Right ventricle myocardium superior (tissue), 1 donor: ENCODE measurements around the gene GPR156. TPM values are rescaled to one million over a fixed set of nuclear protein-coding genes. Genes with fewer than 3 reads are reported as not detected.

ENCODE experiments used
- ATAC-seq: fragments of 200-7000 bp; cut with Tn5 transposase; one replicate; pipeline ENCODE4 v1.9.1; 2020; ENCODE audit warnings: mild to moderate bottlenecking; ENCODE audit not compliant: poor library complexity
- DNase-seq: peaks from one replicate; pipeline ENCODE4 v3.0.0-alpha.2; 2020
- intact Hi-C: fragments of 100-400 bp; cut with DNase I; formaldehyde crosslinking; loops from one replicate; pipeline ENCODE4 v1.11.2; 2022
- total RNA-seq: library from RNA; stranded (reverse); fragmentation: NEBNext Ultra II Directional; extraction: Animal tissue kit (Norgen Biotek cat#: 25700); gene quantifications from one replicate; pipeline ENCODE4 v1.2.1, GENCODE V29; 2021
- donor health status: DM: no; HTN: yes; CAD: no; lungs with severe emphysema.

The GPR156 gene
- total RNA-seq, 1 donor from 2014 or later: 0.35 TPM

- no peak for DNase-seq
- intact Hi-C loops: no loop called here
- peak; percentile 46 for ATAC-seq
These were observed 137.8 kb downstream of the GPR156 start for GRCh38 chr3:120147072-120147871.

- intact Hi-C loops: no loop called here
- DNase-seq (no peak), ATAC-seq (no peak)
These were observed 139.3 kb downstream of the GPR156 start for GRCh38 chr3:120145542-120146285.

- ATAC-seq: peak; percentile 70
- intact Hi-C loops: no loop called here
These were observed 140.8 kb downstream of the GPR156 start for GRCh38 chr3:120144267-120144666.

GRCh38 chr3:120143676-120144075 lies 141.3 kb downstream of the GPR156 start:
- DNase-seq: no peak
- no peak for ATAC-seq
- intact Hi-C loops: no loop called here

More at GRCh38 chr3:120144267-120144666, 140.8 kb downstream of the GPR156 start:
- no peak for DNase-seq

- ATAC-seq: no peak
- no peak for DNase-seq
- intact Hi-C loops: no loop called here
These were observed 142.8 kb downstream of the GPR156 start for GRCh38 chr3:120142236-120142635.

- ATAC-seq (no peak), DNase-seq (no peak)
- intact Hi-C loops: no loop called here
These were observed 144.8 kb downstream of the GPR156 start for GRCh38 chr3:120140098-120140742.

- intact Hi-C loops: no loop called here
- DNase-seq: no peak
- ATAC-seq: no peak
These were observed 145.9 kb downstream of the GPR156 start for GRCh38 chr3:120139140-120139539.

GRCh38 chr3:120137548-120137947 lies 147.5 kb downstream of the GPR156 start:
- intact Hi-C loops: no loop called here
- ATAC-seq: no peak
- no peak for DNase-seq

- no peak for ATAC-seq
- intact Hi-C loops: no loop called here
- no peak for DNase-seq
These were observed 154.4 kb downstream of the GPR156 start for GRCh38 chr3:120130656-120131055.

GRCh38 chr3:120129718-120130513 lies 155.1 kb downstream of the GPR156 start:
- DNase-seq (no peak), ATAC-seq (no peak)
- intact Hi-C loops: no loop called here

- intact Hi-C loops: no loop called here
- no peak for ATAC-seq
- no peak for DNase-seq
These were observed 156.0 kb downstream of the GPR156 start for GRCh38 chr3:120129051-120129450.

GRCh38 chr3:120125992-120126391 lies 159.0 kb downstream of the GPR156 start:
- intact Hi-C loops: no loop called here
- ATAC-seq: no peak

GRCh38 chr3:120119846-120120510 lies 165.0 kb downstream of the GPR156 start:
- ATAC-seq (no peak), DNase-seq (no peak)
- intact Hi-C loops: no loop called here

More at GRCh38 chr3:120125992-120126391, 159.0 kb downstream of the GPR156 start:
- DNase-seq: no peak

Other genes with a start within 250 kb of the GPR156 start
- gene GSK3B, start 190.8 kb downstream of the GPR156 start, total RNA-seq: 35.0 TPM
- 7.9 TPM for gene LRRC58, start 64.1 kb upstream of the GPR156 start, total RNA-seq
- 209 TPM for gene FSTL1, start 165.8 kb upstream of the GPR156 start, total RNA-seq